Measurements from ENCODE around the gene TEX14.

The TEX14 gene

DNA sequence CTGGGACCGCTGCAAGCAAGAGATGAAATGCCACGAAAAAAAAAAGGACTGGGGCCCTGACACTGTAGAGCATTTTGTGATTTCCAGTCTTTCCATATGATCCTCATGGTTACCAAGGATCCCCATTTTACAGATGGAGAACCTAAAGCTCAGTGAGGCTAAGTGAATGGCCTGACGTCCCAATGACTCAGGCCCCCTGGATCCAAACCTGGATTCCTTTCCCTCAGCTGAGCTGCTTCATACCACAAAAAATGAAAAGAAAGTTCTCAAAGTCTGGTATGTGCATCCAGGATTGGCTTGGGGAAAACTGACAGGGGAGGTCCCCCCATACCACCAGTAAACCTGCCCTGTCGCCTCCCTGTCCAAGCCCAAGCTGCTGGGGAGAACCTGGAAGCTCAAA is 80.5 kb downstream of the TEX14 start:
- TF ChIP-seq, protein P1, sequence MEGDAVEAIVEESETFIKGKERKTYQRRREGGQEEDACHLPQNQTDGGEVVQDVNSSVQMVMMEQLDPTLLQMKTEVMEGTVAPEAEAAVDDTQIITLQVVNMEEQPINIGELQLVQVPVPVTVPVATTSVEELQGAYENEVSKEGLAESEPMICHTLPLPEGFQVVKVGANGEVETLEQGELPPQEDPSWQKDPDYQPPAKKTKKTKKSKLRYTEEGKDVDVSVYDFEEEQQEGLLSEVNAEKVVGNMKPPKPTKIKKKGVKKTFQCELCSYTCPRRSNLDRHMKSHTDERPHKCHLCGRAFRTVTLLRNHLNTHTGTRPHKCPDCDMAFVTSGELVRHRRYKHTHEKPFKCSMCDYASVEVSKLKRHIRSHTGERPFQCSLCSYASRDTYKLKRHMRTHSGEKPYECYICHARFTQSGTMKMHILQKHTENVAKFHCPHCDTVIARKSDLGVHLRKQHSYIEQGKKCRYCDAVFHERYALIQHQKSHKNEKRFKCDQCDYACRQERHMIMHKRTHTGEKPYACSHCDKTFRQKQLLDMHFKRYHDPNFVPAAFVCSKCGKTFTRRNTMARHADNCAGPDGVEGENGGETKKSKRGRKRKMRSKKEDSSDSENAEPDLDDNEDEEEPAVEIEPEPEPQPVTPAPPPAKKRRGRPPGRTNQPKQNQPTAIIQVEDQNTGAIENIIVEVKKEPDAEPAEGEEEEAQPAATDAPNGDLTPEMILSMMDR (IDR thresholded peaks at IDR 0.05; ENCODE audit: borderline replicate concordance, control extremely low read depth, extremely low read depth, insufficient read depth, missing control alignments): no peak

DNA sequence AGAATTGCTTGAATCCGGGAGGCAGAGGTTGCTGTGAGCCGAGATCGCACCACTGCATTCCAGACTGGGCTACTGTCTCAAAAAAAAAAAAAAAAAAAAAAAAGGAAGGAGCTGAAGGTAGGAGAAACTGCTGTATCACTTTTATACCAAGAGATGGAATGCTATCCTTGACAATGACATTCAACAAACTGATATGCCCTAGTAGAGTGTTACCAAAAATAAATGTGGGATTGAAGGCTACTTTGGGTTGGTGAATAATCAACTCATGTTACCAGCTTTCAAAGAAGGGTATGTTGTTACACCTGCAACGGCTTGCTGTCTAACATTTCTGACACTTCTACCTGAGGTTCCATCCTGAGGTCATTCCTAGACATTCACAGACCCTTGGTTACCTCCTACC is 84.9 kb downstream of the TEX14 start:
- DNase-seq (ENCODE audit: low spot score): no peak
- TF ChIP-seq, protein P1 (IDR thresholded peaks at IDR 0.05; ENCODE audit: borderline replicate concordance, control extremely low read depth, extremely low read depth, insufficient read depth, missing control alignments): no peak
- in situ Hi-C loops (cut with MboI; ENCODE audit: low sequenced_read_pairs, unreplicated experiment): no loop called here

More for the DNA sequence above, 80.5 kb downstream of the TEX14 start:
- no peak for DNase-seq (ENCODE audit: low spot score)
- in situ Hi-C loops (cut with MboI; ENCODE audit: low sequenced_read_pairs, unreplicated experiment): no loop called here

DNA sequence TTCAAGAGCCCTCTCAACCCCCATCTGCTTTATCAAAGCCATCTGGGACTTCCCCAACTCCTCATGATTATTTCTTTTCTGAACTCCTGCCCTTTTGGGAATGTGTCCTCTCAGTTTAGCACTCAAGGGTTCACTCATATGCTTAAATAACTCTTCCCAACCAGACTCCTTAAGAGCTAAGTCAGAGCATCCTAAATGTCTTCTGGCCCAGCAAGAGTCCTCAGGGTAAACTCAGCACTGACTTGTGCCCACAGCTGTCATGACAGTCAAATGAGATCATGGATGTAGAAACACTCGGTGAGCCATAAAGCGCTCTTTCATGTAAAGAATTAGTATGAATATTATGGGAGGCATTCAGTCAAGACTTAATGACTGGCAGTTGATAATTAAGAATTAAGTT is 85.9 kb downstream of the TEX14 start:
- in situ Hi-C loops (cut with MboI; ENCODE audit: low sequenced_read_pairs, unreplicated experiment): no loop called here
- DNase-seq (ENCODE audit: low spot score): no peak
- TF ChIP-seq, protein P1 (IDR thresholded peaks at IDR 0.05; ENCODE audit: borderline replicate concordance, control extremely low read depth, extremely low read depth, insufficient read depth, missing control alignments): no peak

DNA sequence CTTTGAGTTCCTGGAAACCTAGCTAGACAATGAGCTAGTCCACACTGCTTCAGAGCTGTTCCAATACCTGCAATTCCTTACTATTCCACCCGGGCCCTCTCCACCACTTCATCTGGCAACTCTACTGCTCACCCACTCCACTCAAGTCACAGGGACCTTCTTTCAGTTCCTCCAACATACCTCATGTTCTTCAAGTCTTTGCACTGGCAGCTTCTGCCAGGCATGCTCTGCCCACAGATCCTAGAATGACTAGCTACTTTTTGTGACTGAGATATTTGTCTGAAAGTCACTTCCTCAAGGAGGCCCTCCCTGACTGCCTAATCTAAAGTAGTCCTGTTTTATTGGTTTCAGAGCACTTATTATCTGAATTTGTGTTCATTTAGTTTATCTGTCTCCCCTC is 86.4 kb downstream of the TEX14 start:
- TF ChIP-seq, protein P1 (IDR thresholded peaks at IDR 0.05; ENCODE audit: borderline replicate concordance, control extremely low read depth, extremely low read depth, insufficient read depth, missing control alignments): no peak
- DNase-seq (ENCODE audit: low spot score): no peak
- in situ Hi-C loops (cut with MboI; ENCODE audit: low sequenced_read_pairs, unreplicated experiment): no loop called here

DNA sequence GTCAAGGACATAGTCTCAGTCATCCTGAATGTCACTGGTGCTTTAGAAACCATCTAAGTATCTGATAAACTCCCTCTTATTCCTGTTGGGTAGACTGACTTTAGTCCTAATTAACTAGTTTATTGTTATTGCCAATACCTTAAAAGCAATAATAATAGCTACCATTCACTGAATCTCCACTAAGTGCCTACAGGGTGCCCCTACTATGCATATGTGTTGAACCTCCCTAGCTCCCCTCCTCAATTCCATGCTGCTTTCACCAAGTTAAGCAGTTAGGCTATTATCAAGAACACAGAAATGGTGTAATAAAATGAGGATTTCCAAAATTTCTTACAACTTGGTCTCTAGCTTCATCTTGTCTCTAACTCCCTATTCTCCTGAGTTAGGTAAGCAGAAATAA is 89.9 kb downstream of the TEX14 start:
- no peak for DNase-seq (ENCODE audit: low spot score)
- TF ChIP-seq, protein P1 (IDR thresholded peaks at IDR 0.05; ENCODE audit: borderline replicate concordance, control extremely low read depth, extremely low read depth, insufficient read depth, missing control alignments): no peak
- in situ Hi-C loops (cut with MboI; ENCODE audit: low sequenced_read_pairs, unreplicated experiment): no loop called here

DNA sequence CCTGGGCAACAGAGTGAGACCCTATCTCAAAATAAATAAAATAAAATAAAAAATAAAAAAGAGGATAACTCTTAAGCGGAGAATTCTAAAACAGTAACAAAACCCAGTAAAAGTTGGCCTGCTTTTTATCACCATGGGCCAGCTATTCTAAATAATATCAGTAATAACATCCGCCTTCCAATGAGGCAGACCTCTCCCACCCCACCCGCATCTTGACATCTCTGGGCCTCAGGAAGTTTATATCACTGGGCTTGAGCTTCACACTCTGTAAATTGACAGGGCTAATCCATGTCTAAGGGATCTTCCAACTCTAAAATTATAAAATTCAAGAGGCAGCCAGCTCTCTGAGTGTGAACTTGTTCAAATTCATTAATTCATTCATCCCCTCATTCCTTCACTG is 94.5 kb downstream of the TEX14 start:
- in situ Hi-C loops (cut with MboI; ENCODE audit: low sequenced_read_pairs, unreplicated experiment): loop anchor here (25.0 kb wide), 1 partner anchor 415 kb away; no protein-coding TSS in a partner anchor
- no peak for DNase-seq (ENCODE audit: low spot score)
- TF ChIP-seq, protein P1 (IDR thresholded peaks at IDR 0.05; ENCODE audit: borderline replicate concordance, control extremely low read depth, extremely low read depth, insufficient read depth, missing control alignments): no peak

All from GM13976 (cell line).